OCI-LY7 (cell line): ENCODE measurements around the gene CD59. TPM values are rescaled to one million over a fixed set of nuclear protein-coding genes. Genes with fewer than 3 reads are reported as not detected.

Source experiments
- BruUV-seq: library from RNA; stranded (reverse); fragments of 400-500 nt; replicated peaks from 2 replicates; lab custom pipeline; 2021; lab: Mats Ljungman, UMichigan
- CTCF ChIA-PET: fragments of 300-600 bp; sonication (Branson Sonifier 250); formaldehyde crosslinking; loops from one replicate; lab custom pipeline; 2022; ENCODE audit warnings: antibody characterized with exemption; ENCODE audit not compliant: unreplicated experiment; lab: Charles Lee
- POLR2A ChIA-PET: fragments of 300-600 bp; sonication (Branson Sonifier 250); formaldehyde crosslinking; loops from one replicate; lab custom pipeline; 2022; ENCODE audit warnings: antibody characterized with exemption; lab: Charles Lee
- DNase-seq: peaks from one replicate; pipeline ENCODE4 v3.0.0-alpha.2; 2015; ENCODE audit warnings: low spot score
- H2AFZ ChIP-seq: fragments of 200-600 bp; sonication (generic), shearing (Covaris generic); 2 replicates; pipeline ENCODE4 v1.6.1; 2014; ENCODE audit warnings: mild to moderate bottlenecking, antibody characterized with exemption, low read length, moderate library complexity
- H3K27ac ChIP-seq: fragments of 200-600 bp; sonication (generic); 2 replicates; pipeline ENCODE4 v1.5.1; 2014; ENCODE audit warnings: mixed run types, low read depth, mild to moderate bottlenecking, moderate library complexity, low read length, inconsistent platforms; ENCODE audit not compliant: poor library complexity, severe bottlenecking
- H3K36me3 ChIP-seq: fragments of 200-600 bp; sonication (generic); 2 replicates; pipeline ENCODE4 v1.6.1; 2014; ENCODE audit warnings: mild to moderate bottlenecking, antibody characterized with exemption, low read length, moderate library complexity, mixed read lengths; ENCODE audit not compliant: insufficient read depth
- H3K4me1 ChIP-seq: fragments of 200-600 bp; sonication (generic); 2 replicates; pipeline ENCODE4 v1.5.1; 2014; ENCODE audit warnings: mild to moderate bottlenecking, low read length; ENCODE audit not compliant: insufficient read depth, poor library complexity, severe bottlenecking
- H3K4me2 ChIP-seq: fragments of 200-600 bp; sonication (generic); 2 replicates; pipeline ENCODE4 v1.6.1; 2014; ENCODE audit warnings: mild to moderate bottlenecking, low read length
- H3K4me3 ChIP-seq: fragments of 200-600 bp; sonication (generic); 2 replicates; pipeline ENCODE4 v1.5.1; 2014; ENCODE audit warnings: mild to moderate bottlenecking, low read depth, low read length; ENCODE audit not compliant: poor library complexity, severe bottlenecking
- H3K79me2 ChIP-seq: fragments of 200-600 bp; sonication (generic); 2 replicates; pipeline ENCODE4 v1.6.1; 2016; ENCODE audit warnings: low read depth, mild to moderate bottlenecking, low read length, moderate library complexity, mixed read lengths; ENCODE audit not compliant: insufficient read depth
- H3K9me2 ChIP-seq: fragments of 200-600 bp; sonication (generic); 2 replicates; pipeline ENCODE4 v1.6.1; 2016; ENCODE audit warnings: mild to moderate bottlenecking, low read length, mixed read lengths; ENCODE audit not compliant: insufficient read depth
- H3K9me3 ChIP-seq: fragments of 200-600 bp; sonication (generic); 2 replicates; pipeline ENCODE4 v1.6.1; 2014; ENCODE audit warnings: mild to moderate bottlenecking, mixed run types, low read length, mixed read lengths
- H4K20me1 ChIP-seq: fragments of 200-600 bp; sonication (generic); 2 replicates; pipeline ENCODE4 v1.6.1; 2014; ENCODE audit warnings: mild to moderate bottlenecking, antibody characterized with exemption, low read length, moderate library complexity, mixed read lengths; ENCODE audit not compliant: insufficient read depth
- EZH2phosphoT487 ChIP-seq: fragments of 200-600 bp; sonication (generic); IDR thresholded peaks from 2 replicates; pipeline ENCODE4 v1.6.1; 2018; ENCODE audit warnings: low read depth, borderline replicate concordance, mild to moderate bottlenecking, mixed run types, antibody characterized with exemption, low read length, moderate library complexity, mixed read lengths
- intact Hi-C: fragments of 100-400 bp; cut with micrococcal nuclease; formaldehyde crosslinking; loops from one replicate; pipeline ENCODE4 v1.10.0; 2022; ENCODE audit not compliant: unreplicated experiment
- total RNA-seq, 2 experiments: library from RNA; depleted of rRNA in 1 of 2; stranded (reverse); fragments of >200 nt in 1 of 2; shearing (Covaris generic) in 1 of 2; gene quantifications; 2 replicates each; pipeline ENCODE4 v1.2.3, GENCODE V29; 2014 to 2022
- TF ChIP-seq, protein P1 (sequence below): fragments of 200-600 bp; sonication (generic); conservative IDR thresholded peaks from 2 replicates; pipeline ENCODE4 v1.5.1; 2014; ENCODE audit warnings: mild to moderate bottlenecking, antibody characterized with exemption, low read length, moderate library complexity, mixed read lengths

Gene CD59
- total RNA-seq, 2 experiments from 2014 or later, result 20.2 to 35.5 TPM

DNA sequence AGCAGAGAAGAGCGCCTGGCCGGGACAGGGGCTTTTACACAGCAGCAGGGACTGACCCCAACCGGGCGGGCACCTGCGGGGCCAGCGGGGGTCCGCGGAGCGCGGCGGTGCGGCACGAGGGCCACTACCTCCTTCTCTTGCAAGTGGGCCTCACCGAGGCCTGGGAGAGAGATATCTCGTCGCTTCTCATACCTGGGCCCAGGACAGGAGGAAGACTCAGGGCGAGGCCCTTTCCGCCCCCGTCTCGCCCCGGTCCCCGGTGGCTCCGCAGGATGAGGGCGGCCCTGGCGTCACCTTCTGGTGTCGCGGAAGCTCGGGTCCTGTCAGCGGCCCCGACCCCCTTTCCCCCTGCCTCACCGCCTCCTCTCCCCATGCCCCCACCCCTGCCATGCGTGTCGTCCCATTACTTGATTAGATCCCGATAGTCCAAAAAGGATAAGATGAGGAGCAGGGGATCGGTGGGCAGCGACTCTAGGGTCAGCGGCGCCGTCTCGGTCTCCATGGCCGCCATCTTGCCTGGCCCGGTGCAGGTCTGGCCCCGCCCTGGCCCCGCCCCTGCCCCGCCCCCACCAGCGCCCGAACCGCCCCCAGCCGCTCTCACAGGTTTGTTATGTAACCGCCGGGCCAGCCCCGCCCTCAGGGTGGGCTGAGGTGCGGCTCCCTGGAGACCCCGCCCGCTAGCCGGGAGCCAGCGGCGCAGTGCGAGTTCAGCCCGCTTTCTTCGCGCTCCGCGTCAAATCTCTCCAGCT is 37.9 kb upstream of the CD59 start, which contains the start of gene FBXO3:
TSS of gene FBXO3 (minus strand) at position 534 of the 749 bp plus-strand sequence. CDS start at position 511, 23 bp downstream.
- Histone ChIP-seq H3K27ac (no peak within 1 kb of the TSS), H4K20me1 (no peaks in the 10 kb centered on the region), H3K4me3 (peak within 1 kb of the TSS; percentile 97), H3K9me2 (no peaks in the 10 kb centered on the region), H2AFZ (peak within 1 kb of the TSS; percentile 97), H3K36me3 (no peaks in the 10 kb centered on the region), H3K4me2 (peak within 1 kb of the TSS; percentile 87), H3K4me1 (peaks cover 16% of the 10 kb centered on the region), H3K79me2 (no peaks in the 10 kb centered on the region), H3K9me3 (no peaks in the 10 kb centered on the region)
- intact Hi-C loops, result no loop called here
- DNase-seq, result peak; percentile 93
- CTCF ChIA-PET, result no interaction called here
- POLR2A ChIA-PET, result interaction anchor here (0.6 to 1.1 kb wide), 4 partner anchors 20 to 845 kb away, joined by 3 to 6 read pairs (median 3); no protein-coding TSS in a partner anchor
- no TSS peak for BruUV-seq
- TF ChIP-seq, protein P1, sequence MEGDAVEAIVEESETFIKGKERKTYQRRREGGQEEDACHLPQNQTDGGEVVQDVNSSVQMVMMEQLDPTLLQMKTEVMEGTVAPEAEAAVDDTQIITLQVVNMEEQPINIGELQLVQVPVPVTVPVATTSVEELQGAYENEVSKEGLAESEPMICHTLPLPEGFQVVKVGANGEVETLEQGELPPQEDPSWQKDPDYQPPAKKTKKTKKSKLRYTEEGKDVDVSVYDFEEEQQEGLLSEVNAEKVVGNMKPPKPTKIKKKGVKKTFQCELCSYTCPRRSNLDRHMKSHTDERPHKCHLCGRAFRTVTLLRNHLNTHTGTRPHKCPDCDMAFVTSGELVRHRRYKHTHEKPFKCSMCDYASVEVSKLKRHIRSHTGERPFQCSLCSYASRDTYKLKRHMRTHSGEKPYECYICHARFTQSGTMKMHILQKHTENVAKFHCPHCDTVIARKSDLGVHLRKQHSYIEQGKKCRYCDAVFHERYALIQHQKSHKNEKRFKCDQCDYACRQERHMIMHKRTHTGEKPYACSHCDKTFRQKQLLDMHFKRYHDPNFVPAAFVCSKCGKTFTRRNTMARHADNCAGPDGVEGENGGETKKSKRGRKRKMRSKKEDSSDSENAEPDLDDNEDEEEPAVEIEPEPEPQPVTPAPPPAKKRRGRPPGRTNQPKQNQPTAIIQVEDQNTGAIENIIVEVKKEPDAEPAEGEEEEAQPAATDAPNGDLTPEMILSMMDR, result no peak
- no peak for TF ChIP-seq EZH2phosphoT487

DNA sequence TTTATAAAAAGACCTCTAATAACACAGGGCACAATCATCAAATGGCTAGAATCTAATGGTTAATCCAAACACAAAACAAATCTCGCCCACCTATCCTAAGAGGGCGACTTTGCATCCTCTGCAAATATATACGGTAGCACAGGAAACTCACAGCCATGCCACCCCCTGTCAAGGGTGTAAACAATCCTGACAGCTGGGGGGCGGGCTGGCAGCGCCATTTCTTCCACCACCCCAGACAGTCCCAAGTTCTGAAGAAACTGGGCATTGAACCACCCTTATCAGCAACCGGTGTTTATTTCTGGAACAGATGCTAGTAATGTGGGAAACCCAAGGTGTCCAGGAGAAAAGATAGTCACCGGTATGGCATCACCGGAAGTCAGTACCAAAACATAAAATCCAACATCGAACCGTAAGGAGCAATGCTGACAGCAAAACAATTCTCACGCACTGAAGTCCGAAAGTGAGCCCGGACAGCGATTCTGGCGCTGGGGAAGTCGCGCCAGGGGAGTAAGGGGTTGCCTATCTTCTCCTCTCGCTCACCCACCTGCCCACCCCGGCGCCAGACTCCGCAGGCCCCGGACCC is 37.3 kb upstream of the CD59 start:
- DNase-seq, result peak; percentile 59
- intact Hi-C loops, result no loop called here
- Histone ChIP-seq H3K27ac (no peak overlapping the region), H3K4me3 (peak overlapping the region; percentile 97), H3K9me3 (no peaks in the 10 kb centered on the region), H3K4me2 (peak overlapping the region; percentile 87), H4K20me1 (no peaks in the 10 kb centered on the region), H3K36me3 (peaks cover 3% of the 10 kb centered on the region; the same call in 1 of the 2 replicates), H2AFZ (peak overlapping the region; percentile 97), H3K4me1 (peaks cover 16% of the 10 kb centered on the region), H3K79me2 (no peaks in the 10 kb centered on the region), H3K9me2 (no peaks in the 10 kb centered on the region)
- POLR2A ChIA-PET, result interaction anchor here (0.6 to 2.2 kb wide), 2 partner anchors 12 to 845 kb away, joined by 3 to 8 read pairs; no protein-coding TSS in a partner anchor
- CTCF ChIA-PET, result no interaction called here
- TF ChIP-seq, protein P1, result peak; percentile 26; the same call in 1 of the 2 replicates
- TF ChIP-seq EZH2phosphoT487, result no peak
- no TSS peak for BruUV-seq
